Measurements from ENCODE around the gene EEF1G. TPM values are rescaled to one million over a fixed set of nuclear protein-coding genes. Genes with fewer than 3 reads are reported as not detected.

EEF1G gene
- total RNA-seq, 1 donor from 2014 or later = 1,931 TPM

DNA sequence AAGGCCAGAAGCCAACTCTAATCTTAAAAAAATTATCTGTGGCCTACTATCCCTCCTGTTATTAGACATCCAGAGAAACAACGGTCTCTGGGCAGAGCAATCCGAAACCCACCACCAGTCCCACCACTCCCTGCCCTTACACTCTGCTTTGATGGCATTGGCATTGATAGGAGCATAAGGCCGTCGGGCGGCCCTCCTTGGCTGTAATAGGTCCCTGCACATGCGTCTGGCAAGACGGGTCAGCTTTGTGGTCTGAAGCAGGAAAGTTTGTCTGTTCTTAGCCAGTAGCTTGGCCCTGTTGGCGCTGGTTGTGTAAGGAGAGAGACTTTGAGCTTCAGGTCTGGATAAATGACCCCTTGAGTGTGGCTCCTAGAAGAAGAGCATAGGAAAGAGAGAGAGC, 21.4 kb upstream of the EEF1G start:
- H3K9me3 Mint-ChIP-seq (ENCODE audit: low read depth) = no peaks in the 10 kb centered on the region
- H3K36me3 Mint-ChIP-seq (ENCODE audit: insufficient read depth) = peaks cover 38% of the 10 kb centered on the region
- H3K27ac Mint-ChIP-seq = no peak overlapping the region

DNA sequence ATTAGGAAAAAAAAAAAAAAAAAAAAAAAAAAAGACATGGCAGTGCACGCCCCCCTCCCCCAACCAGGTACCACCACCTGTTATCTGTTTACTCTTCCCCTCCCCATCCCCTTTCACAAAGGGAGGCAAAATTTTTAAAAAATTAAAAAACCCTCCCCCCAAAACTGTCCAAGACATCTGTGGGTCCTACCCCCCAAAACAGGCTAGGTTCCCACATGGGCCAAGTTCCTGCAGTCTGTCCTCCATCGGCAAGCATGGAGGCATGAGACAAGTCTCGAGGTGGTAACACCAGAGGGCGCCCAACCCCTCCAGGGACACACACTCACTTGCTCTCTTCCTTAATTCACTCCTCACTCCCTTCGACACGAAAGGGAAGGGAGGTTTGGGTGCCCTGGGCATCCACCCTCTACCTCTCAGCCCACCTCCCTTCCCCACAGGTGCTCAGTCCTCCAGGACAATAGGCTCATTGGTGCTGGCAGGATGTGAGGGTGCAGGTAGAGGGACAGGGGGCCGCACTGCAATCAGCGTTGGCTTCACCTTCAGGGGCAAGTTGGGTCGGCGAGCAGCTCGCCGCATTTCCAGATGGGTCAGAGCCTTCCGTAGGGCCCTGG, 19.8 kb upstream of the EEF1G start:
- no peak for DNase-seq (ENCODE audit: low spot score, unreplicated experiment)
- Mint-ChIP-seq H3K36me3 (ENCODE audit: insufficient read depth) (peaks cover 26% of the 10 kb centered on the region), H3K27me3 (no peaks in the 10 kb centered on the region), H3K27ac (no peak overlapping the region), H3K9me3 (ENCODE audit: low read depth) (no peaks in the 10 kb centered on the region), H3K4me3 (ENCODE audit: low read depth) (peak overlapping the region; percentile 66), H3K4me1 (ENCODE audit: low read depth) (peaks cover 13% of the 10 kb centered on the region)
- TF ChIP-seq, protein P1, sequence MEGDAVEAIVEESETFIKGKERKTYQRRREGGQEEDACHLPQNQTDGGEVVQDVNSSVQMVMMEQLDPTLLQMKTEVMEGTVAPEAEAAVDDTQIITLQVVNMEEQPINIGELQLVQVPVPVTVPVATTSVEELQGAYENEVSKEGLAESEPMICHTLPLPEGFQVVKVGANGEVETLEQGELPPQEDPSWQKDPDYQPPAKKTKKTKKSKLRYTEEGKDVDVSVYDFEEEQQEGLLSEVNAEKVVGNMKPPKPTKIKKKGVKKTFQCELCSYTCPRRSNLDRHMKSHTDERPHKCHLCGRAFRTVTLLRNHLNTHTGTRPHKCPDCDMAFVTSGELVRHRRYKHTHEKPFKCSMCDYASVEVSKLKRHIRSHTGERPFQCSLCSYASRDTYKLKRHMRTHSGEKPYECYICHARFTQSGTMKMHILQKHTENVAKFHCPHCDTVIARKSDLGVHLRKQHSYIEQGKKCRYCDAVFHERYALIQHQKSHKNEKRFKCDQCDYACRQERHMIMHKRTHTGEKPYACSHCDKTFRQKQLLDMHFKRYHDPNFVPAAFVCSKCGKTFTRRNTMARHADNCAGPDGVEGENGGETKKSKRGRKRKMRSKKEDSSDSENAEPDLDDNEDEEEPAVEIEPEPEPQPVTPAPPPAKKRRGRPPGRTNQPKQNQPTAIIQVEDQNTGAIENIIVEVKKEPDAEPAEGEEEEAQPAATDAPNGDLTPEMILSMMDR (IDR thresholded peaks at IDR 0.05; ENCODE audit: unreplicated experiment) = peak; percentile 60

More for the DNA sequence above, 21.4 kb upstream of the EEF1G start:
- no peak for DNase-seq (ENCODE audit: low spot score, unreplicated experiment)
- peaks cover 22% of the 10 kb centered on the region for H3K4me1 Mint-ChIP-seq (ENCODE audit: low read depth)
- no peaks in the 10 kb centered on the region for H3K27me3 Mint-ChIP-seq
- no peak overlapping the region for H3K4me3 Mint-ChIP-seq (ENCODE audit: low read depth)
- TF ChIP-seq, protein P1 (IDR thresholded peaks at IDR 0.05; ENCODE audit: unreplicated experiment) = no peak

DNA sequence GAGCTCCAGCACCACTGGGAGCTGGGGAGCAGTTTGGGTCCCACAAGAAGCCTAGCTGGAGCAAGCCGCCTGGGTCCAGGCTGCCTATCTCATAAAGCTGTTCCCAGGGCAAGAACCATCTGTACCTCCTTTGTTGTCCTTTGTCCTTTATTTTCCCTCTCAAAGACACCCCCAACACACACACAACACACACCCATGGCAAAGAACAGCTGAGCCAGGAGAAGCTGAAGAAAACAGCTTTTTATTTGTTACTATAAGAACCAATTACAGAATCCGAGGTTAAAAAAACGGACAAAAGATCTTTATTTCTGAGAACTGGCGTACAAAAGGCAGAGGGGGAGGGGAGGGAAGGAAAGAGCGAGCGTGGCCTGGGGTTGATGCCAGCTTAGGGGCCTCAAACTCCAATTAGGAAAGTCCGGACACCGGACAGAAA, 19.3 kb upstream of the EEF1G start:
- TF ChIP-seq, protein P1 (IDR thresholded peaks at IDR 0.05; ENCODE audit: unreplicated experiment) = no peak
- Mint-ChIP-seq H3K27me3 (no peaks in the 10 kb centered on the region), H3K4me1 (ENCODE audit: low read depth) (peaks cover 13% of the 10 kb centered on the region), H3K9me3 (ENCODE audit: low read depth) (no peaks in the 10 kb centered on the region), H3K36me3 (ENCODE audit: insufficient read depth) (peaks cover 26% of the 10 kb centered on the region), H3K27ac (no peak overlapping the region), H3K4me3 (ENCODE audit: low read depth) (no peak overlapping the region)
- DNase-seq (ENCODE audit: low spot score, unreplicated experiment) = no peak

DNA sequence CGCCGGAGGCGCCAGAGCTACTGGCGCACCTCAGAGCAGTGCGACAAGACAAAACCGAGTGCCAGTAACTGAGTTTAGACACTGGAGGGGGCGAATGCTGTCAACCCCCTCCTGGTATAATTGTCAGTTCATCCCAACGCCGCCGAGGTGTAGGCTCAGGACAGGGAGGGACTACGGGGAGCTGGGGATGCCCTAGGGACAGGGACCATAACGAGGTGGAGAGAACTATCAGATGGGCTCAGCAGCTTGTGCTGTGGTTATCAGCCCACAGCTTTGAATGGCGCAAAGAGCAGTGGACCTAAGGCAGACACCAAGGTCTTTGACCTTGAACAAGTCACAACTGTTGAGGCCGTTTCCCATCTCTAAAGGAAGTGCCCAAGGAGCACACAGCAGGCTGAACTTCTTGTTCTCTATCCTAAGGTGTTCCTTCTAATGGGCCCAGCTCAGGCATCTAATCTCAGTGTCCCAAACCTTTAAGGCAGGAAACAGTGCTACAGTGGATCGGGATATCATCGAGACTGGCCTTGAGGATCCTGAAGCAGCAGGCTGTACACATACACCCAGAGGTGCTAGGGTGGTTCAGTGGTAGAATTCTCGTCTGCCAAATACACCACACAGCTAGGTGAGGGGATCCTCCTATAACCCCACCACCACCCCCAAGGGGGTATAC, 18.6 kb upstream of the EEF1G start:
- Mint-ChIP-seq H3K4me1 (ENCODE audit: low read depth) (peaks cover 13% of the 10 kb centered on the region), H3K9me3 (ENCODE audit: low read depth) (no peaks in the 10 kb centered on the region), H3K27me3 (no peaks in the 10 kb centered on the region), H3K36me3 (ENCODE audit: insufficient read depth) (peaks cover 23% of the 10 kb centered on the region), H3K4me3 (ENCODE audit: low read depth) (peak overlapping the region; percentile 92), H3K27ac (peak overlapping the region; percentile 96)
- TF ChIP-seq, protein P1 (IDR thresholded peaks at IDR 0.05; ENCODE audit: unreplicated experiment) = no peak
- DNase-seq (ENCODE audit: low spot score, unreplicated experiment) = no peak

DNA sequence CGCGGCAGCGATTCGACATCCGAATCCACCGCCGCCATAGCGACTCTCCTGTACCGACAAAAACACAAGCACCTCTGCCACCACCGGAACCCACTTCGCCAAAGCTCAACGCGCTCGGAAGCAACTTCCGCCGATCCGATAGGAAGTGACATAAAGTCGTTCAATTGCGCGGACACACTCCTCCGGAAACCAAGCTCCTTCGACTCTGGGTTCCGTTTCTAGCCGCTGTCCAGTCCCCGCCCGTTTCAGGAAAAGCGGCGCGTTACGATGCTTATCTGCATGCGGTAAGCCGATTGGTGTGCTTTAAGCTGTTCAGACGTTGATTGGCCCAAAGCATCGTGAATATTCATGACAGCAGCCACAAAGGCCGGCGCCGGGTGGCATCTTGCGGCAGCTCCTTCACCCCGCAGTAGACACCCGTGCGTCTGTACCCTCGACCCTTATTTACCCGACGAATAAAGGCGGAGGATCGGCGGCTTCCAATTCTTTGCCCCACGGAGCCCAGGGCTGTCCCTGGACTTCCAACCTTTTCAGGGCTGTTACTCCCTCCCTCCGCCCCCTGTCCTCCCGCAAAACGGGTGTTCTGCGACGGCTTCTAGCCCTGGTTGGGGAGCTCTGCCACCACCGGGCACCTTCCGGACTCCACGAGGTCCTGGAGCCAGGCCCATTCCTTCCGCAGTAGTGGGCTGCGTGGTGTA, 17.9 kb upstream of the EEF1G start, which contains the start of gene TUT1:
Gene TUT1 (minus strand): TSS at position 76 of the 698 bp plus-strand sequence. CDS start 38 bp downstream, at position 38.
- Mint-ChIP-seq H3K4me3 (ENCODE audit: low read depth) (peak within 1 kb of the TSS; percentile 92), H3K9me3 (ENCODE audit: low read depth) (no peaks in the 10 kb centered on the region), H3K4me1 (ENCODE audit: low read depth) (peaks cover 13% of the 10 kb centered on the region), H3K27me3 (no peaks in the 10 kb centered on the region), H3K36me3 (ENCODE audit: insufficient read depth) (peaks cover 18% of the 10 kb centered on the region), H3K27ac (peak within 1 kb of the TSS; percentile 96)
- DNase-seq (ENCODE audit: low spot score, unreplicated experiment) = peak; percentile 93
- TF ChIP-seq, protein P1 (IDR thresholded peaks at IDR 0.05; ENCODE audit: unreplicated experiment) = peak; percentile 6
